Measurements from ENCODE around the gene WFIKKN2.
"Not testable (repeated sequence)": the region's sequence is repeated elsewhere in the genome, so short reads cannot be mapped to it uniquely, and the experiment has no call there.

WFIKKN2 gene

GRCh38 chr17:50835301-50836234, at the start of gene WFIKKN2:
WFIKKN2 (plus strand) TSS chr17:50835586; CDS start chr17:50835938, 352 bp downstream.
- no peak for DNase-seq (ENCODE audit: low read depth)

GRCh38 chr17:50785946-50786570, 49.3 kb upstream of the WFIKKN2 start:
- DNase-seq (ENCODE audit: low read depth), result no peak

- DNase-seq (ENCODE audit: low read depth), result no peak
Measured at GRCh38 chr17:50787106-50787505, 48.3 kb upstream of the WFIKKN2 start.

- no peak for DNase-seq (ENCODE audit: low read depth)
Measured at GRCh38 chr17:50790618-50791017, 44.8 kb upstream of the WFIKKN2 start.

GRCh38 chr17:50792132-50792531, 43.3 kb upstream of the WFIKKN2 start:
- no peak for DNase-seq (ENCODE audit: low read depth)

GRCh38 chr17:50793007-50793406, 42.4 kb upstream of the WFIKKN2 start:
- DNase-seq (ENCODE audit: low read depth), result no peak

GRCh38 chr17:50794361-50794760, 41.0 kb upstream of the WFIKKN2 start:
- no peak for DNase-seq (ENCODE audit: low read depth)

- no peak for DNase-seq (ENCODE audit: low read depth)
Measured at GRCh38 chr17:50797135-50797810, 38.1 kb upstream of the WFIKKN2 start.

- DNase-seq (ENCODE audit: low read depth), result no peak
Measured at GRCh38 chr17:50798424-50799288, 36.7 kb upstream of the WFIKKN2 start.

- DNase-seq (ENCODE audit: low read depth), result no peak
Measured at GRCh38 chr17:50799582-50799981, 35.8 kb upstream of the WFIKKN2 start.

- no peak for DNase-seq (ENCODE audit: low read depth)
Measured at GRCh38 chr17:50800196-50800700, 35.1 kb upstream of the WFIKKN2 start.

- DNase-seq (ENCODE audit: low read depth), result no peak
Measured at GRCh38 chr17:50802609-50803571, 32.5 kb upstream of the WFIKKN2 start.

GRCh38 chr17:50803676-50804075, 31.7 kb upstream of the WFIKKN2 start:
- no peak for DNase-seq (ENCODE audit: low read depth)

- DNase-seq (ENCODE audit: low read depth), result not testable (repeated sequence)
Measured at GRCh38 chr17:50804749-50805475, 30.5 kb upstream of the WFIKKN2 start.

- no peak for DNase-seq (ENCODE audit: low read depth)
Measured at GRCh38 chr17:50805486-50805885, 29.9 kb upstream of the WFIKKN2 start.

- DNase-seq (ENCODE audit: low read depth), result no peak
Measured at GRCh38 chr17:50806141-50806643, 29.2 kb upstream of the WFIKKN2 start.

GRCh38 chr17:50807009-50807408, 28.4 kb upstream of the WFIKKN2 start:
- no peak for DNase-seq (ENCODE audit: low read depth)

GRCh38 chr17:50807675-50808074, 27.7 kb upstream of the WFIKKN2 start:
- no peak for DNase-seq (ENCODE audit: low read depth)

- no peak for DNase-seq (ENCODE audit: low read depth)
Measured at GRCh38 chr17:50808413-50808812, 27.0 kb upstream of the WFIKKN2 start.

All from stimulated activated CD8-positive, alpha-beta memory T cell treated with anti-CD3 and anti-CD28 coated beads, Interleukin-12 subunit alpha, Interleukin-12 subunit beta, amount 100 ng/mL, for 4 hours (primary cell).